Measurements from ENCODE around the gene ADH1C. TPM values are rescaled to one million over a fixed set of nuclear protein-coding genes. Genes with fewer than 3 reads are reported as not detected.

Gene ADH1C
- 1.3 TPM for total RNA-seq

GRCh38 chr4:99352602-99353537 lies at the start of gene ADH1C:
TSS of gene ADH1C (minus strand) at chr4:99352746. CDS start at chr4:99352675, 71 bp downstream.

GRCh38 chr4:99321241-99322191 lies 31.0 kb downstream of the ADH1C start, which contains the start of gene ADH1B:
TSS of gene ADH1B (minus strand) at chr4:99321401. CDS start at chr4:99321331, 70 bp downstream.

GRCh38 chr4:99290848-99291786 lies 61.4 kb downstream of the ADH1C start, which contains the start of gene ADH1A:
TSS of gene ADH1A (minus strand) at chr4:99290985. CDS start at chr4:99290914, 71 bp downstream.

Other genes with a start within 250 kb of the ADH1C start
- gene ADH4, start 208.4 kb downstream of the ADH1C start, total RNA-seq, result not detected
- not detected for gene ADH6, start 133.5 kb downstream of the ADH1C start, total RNA-seq
- gene ADH1A, start 61.8 kb downstream of the ADH1C start, total RNA-seq, result not detected
- gene ADH1B, start 31.3 kb downstream of the ADH1C start, total RNA-seq, result 8.9 TPM
- gene ADH7, start 82.6 kb upstream of the ADH1C start, total RNA-seq, result 1.1 TPM
- gene C4orf17, start 158.3 kb upstream of the ADH1C start, total RNA-seq, result not detected
- gene TRMT10A, start 211.3 kb upstream of the ADH1C start, total RNA-seq, result 15.4 TPM
- gene MTTP, start 222.1 kb upstream of the ADH1C start, total RNA-seq, result 1.6 TPM